K562 (cell line): ENCODE data around the gene ISY1. TPM values are rescaled to one million over a fixed set of nuclear protein-coding genes. Genes with fewer than 3 reads are reported as not detected.
A peak's percentile ranks its signal among the peaks of the same experiment; 100 is the strongest.

Experiments used
- ATF7 ChIP-seq: fragments of 450-650 bp; IDR thresholded peaks from 2 replicates; pipeline ENCODE4 v1.7.1; 2014; ENCODE audit warnings: mild to moderate bottlenecking, moderate library complexity
- EWSR1 ChIP-seq: fragments of 450-650 bp; IDR thresholded peaks from 2 replicates; pipeline ENCODE4 v1.6.1; 2018; ENCODE audit warnings: borderline replicate concordance, mild to moderate bottlenecking, low read depth, moderate library complexity; ENCODE audit not compliant: partially characterized antibody
- KAT7 ChIP-seq: sonication (generic); formaldehyde crosslinking; IDR thresholded peaks from 2 replicates; pipeline ENCODE4 v1.8.0; 2022; ENCODE audit warnings: missing genetic modification reagents, mild to moderate bottlenecking, borderline replicate concordance
- MBD2 ChIP-seq: sonication (generic); IDR thresholded peaks from 2 replicates; pipeline ENCODE4 v1.6.1; 2016; ENCODE audit warnings: low read depth, borderline replicate concordance
- RBM15 ChIP-seq: fragments of 200-400 bp; formaldehyde crosslinking; IDR thresholded peaks from 2 replicates; pipeline ENCODE4 v1.6.1; 2018; ENCODE audit warnings: mild to moderate bottlenecking, low read length, moderate library complexity; ENCODE audit not compliant: insufficient read depth
- RFX1 ChIP-seq: fragments of 450-650 bp; IDR thresholded peaks from 2 replicates; pipeline ENCODE4 v1.6.1; 2016; ENCODE audit warnings: mild to moderate bottlenecking, moderate library complexity
- SOX6 ChIP-seq: fragments of 450-650 bp; IDR thresholded peaks from 2 replicates; pipeline ENCODE4 v1.6.1; 2014; ENCODE audit warnings: mild to moderate bottlenecking
- ZNF174 ChIP-seq: fragments of 250-450 bp; sonication (Bioruptor Pico); IDR thresholded peaks from 2 replicates; pipeline ENCODE4 v1.4.0; 2020; ENCODE audit warnings: mild to moderate bottlenecking
- polyA plus RNA-seq, 8 experiments: library from polyadenylated mRNA; depleted of rRNA in 4 of 8; stranded (reverse) in 5 of 8; unstranded in 3 of 8; fragments of >200 nt; fragmentation: Nextera tagmentation in 2 of 8; fragmentation: Illumina TruSeq in 1 of 8; extraction: Ambion mirVana in 2 of 8; extraction: Trizol in 1 of 8; gene quantifications; 2 replicates each; pipeline versions ENCODE4 v1.2.1 to v1.2.3, GENCODE V29; 2011 to 2014; ENCODE audit warnings: inconsistent platforms in 1 of 8, missing spikeins in 1 of 8
- total RNA-seq, 7 experiments: library from RNA; depleted of rRNA in 6 of 7; stranded (reverse); fragments of >200 nt in 6 of 7; fragmentation: Illumina TruSeq in 2 of 7; extraction: Trizol in 2 of 7; gene quantifications; 2 replicates each; pipeline versions ENCODE4 v1.2.1 to v1.2.3, GENCODE V29; 2011 to 2021; ENCODE audit warnings: low replicate concordance in 1 of 7
- TF ChIP-seq, protein P1 (sequence below): sonication (generic); formaldehyde crosslinking; IDR thresholded peaks from 2 replicates; pipeline ENCODE4 v1.8.1; 2023; ENCODE audit warnings: missing genetic modification reagents, mild to moderate bottlenecking, borderline replicate concordance
- TF ChIP-seq, protein P2 (sequence below): fragments of 250-450 bp; sonication (Bioruptor Pico); IDR thresholded peaks from 2 replicates; pipeline ENCODE4 v1.4.0; 2020; ENCODE audit warnings: mild to moderate bottlenecking, moderate library complexity, borderline replicate concordance
- TF ChIP-seq, protein P3 (sequence below): sonication (generic); formaldehyde crosslinking; IDR thresholded peaks from 2 replicates; pipeline ENCODE4 v1.8.0; 2022; ENCODE audit warnings: missing genetic modification reagents, mild to moderate bottlenecking, borderline replicate concordance
- TF ChIP-seq, protein P4 (sequence below): fragments of 250-450 bp; sonication (Bioruptor Pico); IDR thresholded peaks from 2 replicates; pipeline ENCODE4 v1.5.0; 2021; ENCODE audit warnings: mild to moderate bottlenecking, borderline replicate concordance

ISY1 gene
- total and polyA plus RNA-seq, 9 of the 15 experiments (the other 6 are each of a cell fraction or from before 2014, with no cell fraction given), result 23.5 to 50.0 (median 32.9) TPM

DNA sequence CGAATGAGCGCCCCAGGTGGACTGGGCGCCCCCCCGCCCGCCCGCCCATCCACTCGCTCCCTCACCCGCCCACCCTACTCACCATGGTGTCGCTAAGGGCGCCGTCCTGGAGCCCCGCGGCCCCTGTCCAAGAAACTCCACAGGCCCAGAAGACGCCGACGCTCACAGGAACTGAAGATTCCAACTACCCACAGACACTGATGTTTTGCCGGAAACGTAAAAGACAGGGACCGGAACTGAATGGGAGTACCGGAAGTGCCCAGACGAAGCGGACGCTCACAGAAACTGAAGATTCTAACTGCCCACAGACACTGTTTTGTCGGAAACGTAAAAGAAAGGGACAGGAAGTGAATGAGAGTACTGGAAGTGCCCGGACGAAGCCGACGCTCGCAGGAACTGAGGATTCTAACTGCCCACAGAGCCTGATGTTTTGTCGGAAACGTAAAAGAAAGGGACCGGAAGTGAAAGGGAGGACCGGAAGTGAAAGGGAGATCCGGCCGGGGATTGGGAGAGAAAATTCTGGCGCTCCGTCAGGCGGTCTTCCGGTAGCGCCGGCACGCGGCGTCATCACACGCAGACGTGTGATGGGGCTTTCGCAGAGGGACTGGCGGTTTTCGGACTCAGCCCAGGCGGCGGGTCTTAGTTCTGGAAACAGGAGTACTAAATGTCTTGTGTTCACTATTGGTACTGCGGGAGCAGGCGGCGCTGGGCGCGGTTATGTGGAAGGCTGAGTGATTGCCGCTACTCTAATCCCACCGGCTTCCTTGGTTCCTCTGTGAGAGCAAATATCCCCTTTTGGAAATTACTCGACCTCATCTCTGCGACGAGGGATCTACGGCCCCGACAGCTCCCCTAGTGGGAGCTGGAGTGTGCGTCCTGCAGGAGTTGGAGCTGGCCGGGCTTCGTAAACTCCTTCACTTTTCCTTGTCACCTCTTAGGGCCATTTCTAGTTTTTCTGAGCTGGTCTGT lies at the start of gene ISY1 (continued):
- TF ChIP-seq, protein P1, sequence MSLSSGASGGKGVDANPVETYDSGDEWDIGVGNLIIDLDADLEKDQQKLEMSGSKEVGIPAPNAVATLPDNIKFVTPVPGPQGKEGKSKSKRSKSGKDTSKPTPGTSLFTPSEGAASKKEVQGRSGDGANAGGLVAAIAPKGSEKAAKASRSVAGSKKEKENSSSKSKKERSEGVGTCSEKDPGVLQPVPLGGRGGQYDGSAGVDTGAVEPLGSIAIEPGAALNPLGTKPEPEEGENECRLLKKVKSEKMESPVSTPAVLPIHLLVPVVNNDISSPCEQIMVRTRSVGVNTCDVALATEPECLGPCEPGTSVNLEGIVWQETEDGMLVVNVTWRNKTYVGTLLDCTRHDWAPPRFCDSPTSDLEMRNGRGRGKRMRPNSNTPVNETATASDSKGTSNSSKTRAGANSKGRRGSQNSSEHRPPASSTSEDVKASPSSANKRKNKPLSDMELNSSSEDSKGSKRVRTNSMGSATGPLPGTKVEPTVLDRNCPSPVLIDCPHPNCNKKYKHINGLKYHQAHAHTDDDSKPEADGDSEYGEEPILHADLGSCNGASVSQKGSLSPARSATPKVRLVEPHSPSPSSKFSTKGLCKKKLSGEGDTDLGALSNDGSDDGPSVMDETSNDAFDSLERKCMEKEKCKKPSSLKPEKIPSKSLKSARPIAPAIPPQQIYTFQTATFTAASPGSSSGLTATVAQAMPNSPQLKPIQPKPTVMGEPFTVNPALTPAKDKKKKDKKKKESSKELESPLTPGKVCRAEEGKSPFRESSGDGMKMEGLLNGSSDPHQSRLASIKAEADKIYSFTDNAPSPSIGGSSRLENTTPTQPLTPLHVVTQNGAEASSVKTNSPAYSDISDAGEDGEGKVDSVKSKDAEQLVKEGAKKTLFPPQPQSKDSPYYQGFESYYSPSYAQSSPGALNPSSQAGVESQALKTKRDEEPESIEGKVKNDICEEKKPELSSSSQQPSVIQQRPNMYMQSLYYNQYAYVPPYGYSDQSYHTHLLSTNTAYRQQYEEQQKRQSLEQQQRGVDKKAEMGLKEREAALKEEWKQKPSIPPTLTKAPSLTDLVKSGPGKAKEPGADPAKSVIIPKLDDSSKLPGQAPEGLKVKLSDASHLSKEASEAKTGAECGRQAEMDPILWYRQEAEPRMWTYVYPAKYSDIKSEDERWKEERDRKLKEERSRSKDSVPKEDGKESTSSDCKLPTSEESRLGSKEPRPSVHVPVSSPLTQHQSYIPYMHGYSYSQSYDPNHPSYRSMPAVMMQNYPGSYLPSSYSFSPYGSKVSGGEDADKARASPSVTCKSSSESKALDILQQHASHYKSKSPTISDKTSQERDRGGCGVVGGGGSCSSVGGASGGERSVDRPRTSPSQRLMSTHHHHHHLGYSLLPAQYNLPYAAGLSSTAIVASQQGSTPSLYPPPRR (CRISPR knock-in tag), result no peak
- TF ChIP-seq SOX6, result peak; percentile 31; the same call in 1 of the 2 replicates
- TF ChIP-seq KAT7 (CRISPR knock-in tag), result no peak
- TF ChIP-seq RBM15, result no peak
- TF ChIP-seq MBD2, result peak; percentile 68
- TF ChIP-seq EWSR1, result no peak
- TF ChIP-seq RFX1, result no peak
- TF ChIP-seq, protein P2, sequence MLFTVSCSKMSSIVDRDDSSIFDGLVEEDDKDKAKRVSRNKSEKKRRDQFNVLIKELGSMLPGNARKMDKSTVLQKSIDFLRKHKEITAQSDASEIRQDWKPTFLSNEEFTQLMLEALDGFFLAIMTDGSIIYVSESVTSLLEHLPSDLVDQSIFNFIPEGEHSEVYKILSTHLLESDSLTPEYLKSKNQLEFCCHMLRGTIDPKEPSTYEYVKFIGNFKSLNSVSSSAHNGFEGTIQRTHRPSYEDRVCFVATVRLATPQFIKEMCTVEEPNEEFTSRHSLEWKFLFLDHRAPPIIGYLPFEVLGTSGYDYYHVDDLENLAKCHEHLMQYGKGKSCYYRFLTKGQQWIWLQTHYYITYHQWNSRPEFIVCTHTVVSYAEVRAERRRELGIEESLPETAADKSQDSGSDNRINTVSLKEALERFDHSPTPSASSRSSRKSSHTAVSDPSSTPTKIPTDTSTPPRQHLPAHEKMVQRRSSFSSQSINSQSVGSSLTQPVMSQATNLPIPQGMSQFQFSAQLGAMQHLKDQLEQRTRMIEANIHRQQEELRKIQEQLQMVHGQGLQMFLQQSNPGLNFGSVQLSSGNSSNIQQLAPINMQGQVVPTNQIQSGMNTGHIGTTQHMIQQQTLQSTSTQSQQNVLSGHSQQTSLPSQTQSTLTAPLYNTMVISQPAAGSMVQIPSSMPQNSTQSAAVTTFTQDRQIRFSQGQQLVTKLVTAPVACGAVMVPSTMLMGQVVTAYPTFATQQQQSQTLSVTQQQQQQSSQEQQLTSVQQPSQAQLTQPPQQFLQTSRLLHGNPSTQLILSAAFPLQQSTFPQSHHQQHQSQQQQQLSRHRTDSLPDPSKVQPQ (CRISPR knock-in tag), result no peak
- TF ChIP-seq, protein P3, sequence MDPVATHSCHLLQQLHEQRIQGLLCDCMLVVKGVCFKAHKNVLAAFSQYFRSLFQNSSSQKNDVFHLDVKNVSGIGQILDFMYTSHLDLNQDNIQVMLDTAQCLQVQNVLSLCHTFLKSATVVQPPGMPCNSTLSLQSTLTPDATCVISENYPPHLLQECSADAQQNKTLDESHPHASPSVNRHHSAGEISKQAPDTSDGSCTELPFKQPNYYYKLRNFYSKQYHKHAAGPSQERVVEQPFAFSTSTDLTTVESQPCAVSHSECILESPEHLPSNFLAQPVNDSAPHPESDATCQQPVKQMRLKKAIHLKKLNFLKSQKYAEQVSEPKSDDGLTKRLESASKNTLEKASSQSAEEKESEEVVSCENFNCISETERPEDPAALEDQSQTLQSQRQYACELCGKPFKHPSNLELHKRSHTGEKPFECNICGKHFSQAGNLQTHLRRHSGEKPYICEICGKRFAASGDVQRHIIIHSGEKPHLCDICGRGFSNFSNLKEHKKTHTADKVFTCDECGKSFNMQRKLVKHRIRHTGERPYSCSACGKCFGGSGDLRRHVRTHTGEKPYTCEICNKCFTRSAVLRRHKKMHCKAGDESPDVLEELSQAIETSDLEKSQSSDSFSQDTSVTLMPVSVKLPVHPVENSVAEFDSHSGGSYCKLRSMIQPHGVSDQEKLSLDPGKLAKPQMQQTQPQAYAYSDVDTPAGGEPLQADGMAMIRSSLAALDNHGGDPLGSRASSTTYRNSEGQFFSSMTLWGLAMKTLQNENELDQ (CRISPR knock-in tag), result no peak
- TF ChIP-seq ZNF174 (CRISPR knock-in tag), result no peak
- TF ChIP-seq, protein P4, sequence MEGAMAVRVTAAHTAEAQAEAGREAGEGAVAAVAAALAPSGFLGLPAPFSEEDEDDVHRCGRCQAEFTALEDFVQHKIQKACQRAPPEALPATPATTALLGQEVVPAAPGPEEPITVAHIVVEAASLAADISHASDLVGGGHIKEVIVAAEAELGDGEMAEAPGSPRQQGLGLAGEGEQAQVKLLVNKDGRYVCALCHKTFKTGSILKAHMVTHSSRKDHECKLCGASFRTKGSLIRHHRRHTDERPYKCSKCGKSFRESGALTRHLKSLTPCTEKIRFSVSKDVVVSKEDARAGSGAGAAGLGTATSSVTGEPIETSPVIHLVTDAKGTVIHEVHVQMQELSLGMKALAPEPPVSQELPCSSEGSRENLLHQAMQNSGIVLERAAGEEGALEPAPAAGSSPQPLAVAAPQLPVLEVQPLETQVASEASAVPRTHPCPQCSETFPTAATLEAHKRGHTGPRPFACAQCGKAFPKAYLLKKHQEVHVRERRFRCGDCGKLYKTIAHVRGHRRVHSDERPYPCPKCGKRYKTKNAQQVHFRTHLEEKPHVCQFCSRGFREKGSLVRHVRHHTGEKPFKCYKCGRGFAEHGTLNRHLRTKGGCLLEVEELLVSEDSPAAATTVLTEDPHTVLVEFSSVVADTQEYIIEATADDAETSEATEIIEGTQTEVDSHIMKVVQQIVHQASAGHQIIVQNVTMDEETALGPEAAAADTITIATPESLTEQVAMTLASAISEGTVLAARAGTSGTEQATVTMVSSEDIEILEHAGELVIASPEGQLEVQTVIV, result no peak
- TF ChIP-seq ATF7, result peak; percentile 80
